ENCODE results near the gene METTL1. TPM values are rescaled to one million over a fixed set of nuclear protein-coding genes. Genes with fewer than 3 reads are reported as not detected.

The METTL1 gene
- total RNA-seq, 4 donors from 2014 or later, result 4.2 to 9.8 (median 5.7) TPM

DNA sequence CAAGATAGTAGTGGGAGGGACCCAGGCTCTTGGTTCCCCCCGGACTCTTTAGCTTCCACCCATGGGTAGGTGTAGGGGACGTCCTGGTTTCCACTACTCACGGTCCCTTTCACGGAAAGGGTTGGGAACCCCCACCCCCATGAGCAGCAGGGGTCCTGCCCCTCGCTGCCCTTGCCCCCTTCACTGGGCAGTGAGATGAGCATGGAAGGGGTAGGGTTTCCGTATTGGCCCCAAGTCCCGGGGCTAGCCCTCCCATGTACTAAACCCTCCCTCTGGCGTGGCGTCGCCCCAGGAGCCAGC is 46.1 kb downstream of the METTL1 start:
- peaks cover 6 to 52% (median 13%) of the 10 kb centered on the region in 4 donors for H3K27me3 ChIP-seq
- intact Hi-C loops (cut with DNase I), result no loop called here
- WGBS, result 26% methylated on average over 4 of the region's 10 CpGs
- H3K4me3 ChIP-seq, result peak overlapping the region; percentile 60 to 75 (median 65)
- peaks cover 14 to 25% (median 21%) of the 10 kb centered on the region in 4 donors for H3K4me1 ChIP-seq
- no peak for DNase-seq (ENCODE audit: extremely low spot score)
- H3K9me3 ChIP-seq, result no peaks in the 10 kb centered on the region
- peaks cover 5 to 13% (median 13%) of the 10 kb centered on the region in 4 donors for H3K36me3 ChIP-seq
- TF ChIP-seq EP300 (IDR thresholded peaks at IDR 0.05) (no peak), POLR2A (IDR thresholded peaks at IDR 0.05; ENCODE audit: low read depth) (no peak), POLR2AphosphoS5 (IDR thresholded peaks at IDR 0.05) (no peak)
- TF ChIP-seq, protein P1, sequence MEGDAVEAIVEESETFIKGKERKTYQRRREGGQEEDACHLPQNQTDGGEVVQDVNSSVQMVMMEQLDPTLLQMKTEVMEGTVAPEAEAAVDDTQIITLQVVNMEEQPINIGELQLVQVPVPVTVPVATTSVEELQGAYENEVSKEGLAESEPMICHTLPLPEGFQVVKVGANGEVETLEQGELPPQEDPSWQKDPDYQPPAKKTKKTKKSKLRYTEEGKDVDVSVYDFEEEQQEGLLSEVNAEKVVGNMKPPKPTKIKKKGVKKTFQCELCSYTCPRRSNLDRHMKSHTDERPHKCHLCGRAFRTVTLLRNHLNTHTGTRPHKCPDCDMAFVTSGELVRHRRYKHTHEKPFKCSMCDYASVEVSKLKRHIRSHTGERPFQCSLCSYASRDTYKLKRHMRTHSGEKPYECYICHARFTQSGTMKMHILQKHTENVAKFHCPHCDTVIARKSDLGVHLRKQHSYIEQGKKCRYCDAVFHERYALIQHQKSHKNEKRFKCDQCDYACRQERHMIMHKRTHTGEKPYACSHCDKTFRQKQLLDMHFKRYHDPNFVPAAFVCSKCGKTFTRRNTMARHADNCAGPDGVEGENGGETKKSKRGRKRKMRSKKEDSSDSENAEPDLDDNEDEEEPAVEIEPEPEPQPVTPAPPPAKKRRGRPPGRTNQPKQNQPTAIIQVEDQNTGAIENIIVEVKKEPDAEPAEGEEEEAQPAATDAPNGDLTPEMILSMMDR (IDR thresholded peaks at IDR 0.05), result no peak
- H3K27ac ChIP-seq (replicated peaks in 1 of 4), result peak overlapping the region in 3 of 4 donors; percentile 43 to 56 (median 54)

DNA sequence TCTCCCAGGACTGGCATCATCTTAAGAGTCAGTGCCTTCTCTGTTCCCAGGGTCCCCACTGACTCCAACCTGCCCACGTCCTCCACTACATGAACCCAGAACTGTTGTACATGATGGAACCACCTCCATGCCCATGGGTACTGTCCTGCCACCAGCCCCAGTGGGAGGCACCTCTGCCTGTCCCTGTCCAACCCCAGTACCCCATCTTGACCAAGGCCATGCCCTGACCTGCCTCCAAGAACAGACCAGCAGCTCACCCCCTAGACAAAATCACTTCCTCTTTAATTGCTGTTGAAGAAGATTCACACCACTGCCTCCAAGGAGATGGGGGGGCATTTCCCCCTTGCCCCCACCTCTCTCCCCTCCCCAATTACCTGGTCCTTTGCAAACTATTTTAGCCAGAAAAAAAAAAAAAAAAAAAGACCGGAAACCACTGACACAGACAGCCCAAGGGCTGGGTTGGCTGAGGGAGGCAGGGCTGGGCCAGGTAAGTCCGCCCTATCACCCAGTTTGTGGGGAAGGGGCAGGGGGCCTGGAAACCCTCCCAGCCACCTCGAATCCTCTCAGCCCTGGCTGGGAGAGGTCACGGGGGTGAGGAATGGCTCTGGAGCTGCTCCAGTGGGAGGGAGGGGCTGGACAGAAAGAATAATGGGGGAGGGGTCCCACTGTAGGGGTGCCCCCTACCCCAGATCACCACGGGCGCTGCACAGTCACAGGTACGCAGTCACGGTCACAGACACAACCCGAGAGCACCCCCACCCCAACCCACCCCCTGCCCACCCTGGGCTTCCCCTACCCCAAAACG is 46.8 kb downstream of the METTL1 start:
- Histone ChIP-seq H3K9me3 (no peaks in the 10 kb centered on the region), H3K27ac (replicated peaks in 1 of 4) (no peak overlapping the region), H3K27me3 (peaks cover 6 to 45% (median 13%) of the 10 kb centered on the region in 4 donors), H3K4me3 (no peak overlapping the region), H3K36me3 (peaks cover 11 to 20% (median 20%) of the 10 kb centered on the region in 4 donors), H3K4me1 (peaks cover 14 to 25% (median 21%) of the 10 kb centered on the region in 4 donors)
- peak; percentile 75 for DNase-seq (ENCODE audit: extremely low spot score)
- intact Hi-C loops (cut with DNase I), result no loop called here
- no peak for TF ChIP-seq EP300 (IDR thresholded peaks at IDR 0.05)
- TF ChIP-seq, protein P1 (IDR thresholded peaks at IDR 0.05), result no peak
- 56% methylated on average over 6 of the region's 11 CpGs for WGBS

DNA sequence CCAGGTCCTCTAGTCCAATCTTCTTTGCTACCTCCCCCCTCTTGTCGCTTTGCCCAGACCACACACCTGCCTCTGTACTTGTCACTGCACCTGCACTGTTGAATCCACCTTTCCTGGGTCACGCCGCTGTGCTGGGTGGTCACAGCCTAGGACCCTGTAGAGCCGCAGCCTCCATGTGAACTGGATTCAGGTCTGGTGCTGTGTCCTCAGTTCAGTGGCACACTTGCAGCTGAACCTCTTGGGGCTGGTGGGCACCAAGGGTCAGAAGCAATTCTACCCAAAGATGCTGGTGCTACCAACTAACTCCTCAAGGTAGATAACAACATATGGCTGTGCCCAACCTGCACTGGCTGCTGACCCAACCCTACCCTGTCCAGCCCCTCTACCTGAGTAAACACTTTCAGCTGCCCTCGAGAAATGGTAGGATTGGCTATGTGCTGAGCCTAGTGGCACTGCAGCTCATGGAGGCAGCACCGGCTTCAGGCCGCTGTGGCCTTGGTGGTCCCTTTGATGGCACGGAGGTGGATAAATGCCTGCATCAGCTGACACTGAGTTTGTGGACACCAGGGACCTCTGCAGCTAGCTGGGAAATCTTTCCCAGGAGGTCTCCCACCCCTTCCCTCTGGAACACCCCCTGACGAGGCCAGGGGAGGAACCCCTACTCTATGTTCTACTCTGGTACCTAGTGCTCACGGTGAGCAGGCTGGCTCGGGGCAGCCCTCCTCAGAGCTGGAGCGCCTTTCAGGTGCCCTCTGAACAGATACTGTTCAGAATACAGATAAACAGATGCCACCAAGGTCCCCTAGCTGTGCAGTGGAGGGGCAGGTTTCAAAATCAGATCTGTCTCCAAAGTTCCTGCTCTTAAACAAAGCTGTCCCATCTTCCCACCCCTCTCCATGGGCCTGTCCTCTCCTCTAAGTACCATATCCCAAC is 47.6 kb downstream of the METTL1 start:
- no peak overlapping the region for H3K4me3 ChIP-seq
- WGBS, result 91% methylated on average over 12 of the region's 12 CpGs

DNA sequence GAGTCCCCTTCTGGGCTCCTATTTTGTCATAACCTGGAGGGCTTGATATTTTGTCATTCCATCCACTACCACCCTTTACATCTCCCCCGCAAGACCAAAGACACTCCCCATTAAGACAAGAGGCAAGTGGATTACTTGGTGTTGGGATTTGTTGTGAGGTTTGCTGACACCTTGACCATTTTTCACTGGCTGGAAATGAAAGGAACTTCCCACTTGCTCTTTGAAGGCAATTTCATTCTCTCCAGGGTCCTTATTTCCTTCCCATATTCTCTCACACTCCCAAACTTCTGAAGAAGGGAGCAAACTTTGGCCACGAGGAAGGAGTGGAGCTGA is 48.3 kb downstream of the METTL1 start:
- TF ChIP-seq, protein P1 (IDR thresholded peaks at IDR 0.05), result no peak
- TF ChIP-seq POLR2AphosphoS5 (IDR thresholded peaks at IDR 0.05) (no peak), POLR2A (IDR thresholded peaks at IDR 0.05; ENCODE audit: low read depth) (no peak), EP300 (IDR thresholded peaks at IDR 0.05) (no peak)
- intact Hi-C loops (cut with DNase I), result no loop called here
- Histone ChIP-seq H3K9me3 (no peaks in the 10 kb centered on the region), H3K27ac (replicated peaks in 1 of 4) (no peak overlapping the region), H3K4me1 (peaks cover 14 to 25% (median 21%) of the 10 kb centered on the region in 4 donors), H3K27me3 (peaks cover 6 to 43% (median 13%) of the 10 kb centered on the region in 4 donors), H3K4me3 (no peak overlapping the region), H3K36me3 (peaks cover 24 to 35% (median 35%) of the 10 kb centered on the region in 4 donors)
- DNase-seq (ENCODE audit: extremely low spot score), result peak; percentile 84
- 66% methylated on average over 2 of the region's 2 CpGs for WGBS

More for the DNA sequence above, 47.6 kb downstream of the METTL1 start:
- Histone ChIP-seq H3K4me1 (peaks cover 14 to 25% (median 21%) of the 10 kb centered on the region in 4 donors), H3K27me3 (peaks cover 6 to 45% (median 13%) of the 10 kb centered on the region in 4 donors), H3K36me3 (peaks cover 19 to 29% (median 28%) of the 10 kb centered on the region in 4 donors), H3K27ac (replicated peaks in 1 of 4) (no peak overlapping the region), H3K9me3 (no peaks in the 10 kb centered on the region)
- peak; percentile 89 for DNase-seq (ENCODE audit: extremely low spot score)
- intact Hi-C loops (cut with DNase I), result no loop called here
- TF ChIP-seq, protein P1 (IDR thresholded peaks at IDR 0.05), result no peak
- TF ChIP-seq POLR2A (IDR thresholded peaks at IDR 0.05; ENCODE audit: low read depth) (no peak), EP300 (IDR thresholded peaks at IDR 0.05) (no peak), POLR2AphosphoS5 (IDR thresholded peaks at IDR 0.05) (peak in 1 of 2 donors; percentile 7)

Measured in esophagus muscularis mucosa (tissue), 4 donors.